SW 1271 (cell line): Measurements from ENCODE around the gene PRKRIP1.
"Not testable (repeated sequence)": the region's sequence is repeated elsewhere in the genome, so short reads cannot be mapped to it uniquely, and the experiment has no call there.

Source experiments
- DNase-seq, 2 experiments: peaks; one replicate each; lab custom pipeline; 2025; lab: John Stamatoyannopoulos, UW

Gene PRKRIP1

DNA sequence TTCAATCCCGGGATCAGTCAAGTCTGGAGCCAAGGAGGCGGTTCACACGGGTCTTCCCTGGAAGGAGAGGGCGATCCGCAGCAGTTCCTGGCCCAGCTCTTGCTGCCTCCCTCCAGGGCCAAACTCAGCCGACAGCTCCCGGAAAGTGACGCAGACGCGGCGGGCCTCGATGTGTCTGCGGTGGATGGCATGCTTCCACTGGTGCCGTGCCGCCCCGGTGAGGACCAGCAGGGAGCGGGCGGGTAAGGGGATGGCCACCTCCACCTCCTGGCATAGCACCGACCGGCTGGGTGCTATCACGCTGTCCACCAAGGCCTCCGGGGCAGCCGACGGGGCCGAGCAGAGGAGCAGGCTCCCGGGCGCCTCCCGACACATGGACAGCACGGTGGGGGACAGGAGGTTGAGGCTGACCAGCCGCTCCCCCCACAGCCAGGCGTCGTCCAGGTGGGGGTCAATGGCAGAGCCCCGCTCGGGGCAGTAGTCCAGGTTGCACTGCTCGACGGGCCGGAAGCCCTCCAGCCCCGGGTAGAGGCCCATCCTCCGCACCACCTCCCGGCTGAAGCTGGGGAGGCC, 61.3 kb downstream of the PRKRIP1 start:
- DNase-seq, result no peak

DNA sequence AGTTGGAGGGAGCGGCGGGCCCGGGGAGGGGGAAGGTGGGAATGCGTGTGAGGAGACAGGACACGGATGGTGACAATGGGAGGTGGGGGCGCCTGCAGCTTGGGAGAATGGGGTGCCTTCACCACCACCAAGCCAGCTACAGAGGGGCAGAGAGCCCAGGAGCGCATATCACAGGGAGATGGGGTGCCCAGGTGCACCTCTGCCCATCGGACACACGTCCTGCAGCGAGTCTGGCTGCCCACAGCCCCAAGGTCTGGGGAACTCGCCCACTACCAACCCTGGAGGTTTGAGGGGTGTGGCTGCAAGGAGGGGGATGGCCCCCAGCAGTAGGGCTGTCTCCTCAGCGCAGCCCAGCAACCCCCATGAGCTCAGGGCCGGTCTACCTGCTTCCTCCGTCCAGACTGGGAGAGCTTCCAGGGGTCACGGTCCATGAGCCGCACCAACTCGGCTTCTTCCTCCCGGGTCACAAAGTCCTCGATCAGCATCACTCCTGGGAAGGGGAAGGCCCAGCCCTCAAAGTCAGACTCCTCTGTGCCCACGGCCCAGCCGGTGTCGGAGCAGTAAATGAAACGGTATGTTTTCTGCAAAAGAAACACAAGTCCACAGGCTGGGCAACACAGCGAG, 63.2 kb downstream of the PRKRIP1 start:
- DNase-seq, result no peak

DNA sequence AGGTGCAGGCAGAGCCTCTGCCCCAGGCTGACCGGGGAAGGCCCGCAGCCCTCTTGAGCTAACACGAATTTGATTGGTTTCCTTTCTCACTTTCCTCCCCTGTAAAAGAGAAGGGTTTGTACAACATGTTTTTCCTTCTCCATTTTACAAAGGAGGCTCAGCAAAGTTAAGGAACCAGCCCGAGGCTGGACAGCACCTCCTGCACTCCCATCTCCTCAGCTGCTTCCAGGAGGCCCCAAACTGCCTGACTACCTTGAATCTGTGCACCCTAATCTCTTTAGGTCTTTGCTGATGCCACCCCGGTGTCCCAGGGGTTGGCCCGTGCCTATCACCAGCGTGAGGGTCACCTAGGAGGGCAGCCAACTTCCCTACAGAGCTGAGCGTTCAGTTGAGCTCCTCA, 64.3 kb downstream of the PRKRIP1 start:
- DNase-seq, result no peak

DNA sequence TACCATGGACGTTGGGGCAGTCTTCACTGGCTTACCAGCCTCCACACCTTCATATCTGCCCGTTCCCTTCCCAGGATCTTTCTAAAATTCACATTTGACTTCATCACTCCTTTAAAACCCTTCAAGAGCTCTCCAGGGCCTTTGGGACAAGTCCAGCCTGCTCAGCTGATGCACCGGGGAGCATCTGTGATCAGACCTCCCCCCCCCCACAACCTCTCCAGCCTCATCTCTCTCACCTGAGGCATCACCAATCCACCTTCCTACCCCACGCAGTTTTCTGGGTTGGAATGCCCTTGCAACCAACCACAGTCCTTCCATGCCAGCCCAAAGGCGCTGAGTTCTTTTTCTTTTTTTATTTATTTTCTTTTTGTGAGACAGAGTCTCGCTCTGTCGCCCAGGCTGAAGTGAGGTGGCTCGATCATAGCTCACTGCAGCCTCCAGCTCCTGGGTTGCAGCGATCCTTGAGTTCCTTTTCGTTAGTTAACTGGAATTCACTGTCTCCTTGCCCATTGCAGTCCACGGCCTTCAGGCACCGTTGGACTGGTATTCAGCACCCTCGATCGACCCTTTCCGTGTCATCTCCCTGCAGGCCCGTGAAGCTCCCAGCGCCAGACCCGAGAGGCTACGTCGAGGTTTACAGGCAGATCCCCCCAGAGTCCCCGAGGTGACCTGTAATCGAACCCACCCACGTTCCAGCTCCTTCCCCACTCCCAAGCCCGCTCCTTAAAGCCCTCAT, 67.8 kb downstream of the PRKRIP1 start:
- no peak for DNase-seq

DNA sequence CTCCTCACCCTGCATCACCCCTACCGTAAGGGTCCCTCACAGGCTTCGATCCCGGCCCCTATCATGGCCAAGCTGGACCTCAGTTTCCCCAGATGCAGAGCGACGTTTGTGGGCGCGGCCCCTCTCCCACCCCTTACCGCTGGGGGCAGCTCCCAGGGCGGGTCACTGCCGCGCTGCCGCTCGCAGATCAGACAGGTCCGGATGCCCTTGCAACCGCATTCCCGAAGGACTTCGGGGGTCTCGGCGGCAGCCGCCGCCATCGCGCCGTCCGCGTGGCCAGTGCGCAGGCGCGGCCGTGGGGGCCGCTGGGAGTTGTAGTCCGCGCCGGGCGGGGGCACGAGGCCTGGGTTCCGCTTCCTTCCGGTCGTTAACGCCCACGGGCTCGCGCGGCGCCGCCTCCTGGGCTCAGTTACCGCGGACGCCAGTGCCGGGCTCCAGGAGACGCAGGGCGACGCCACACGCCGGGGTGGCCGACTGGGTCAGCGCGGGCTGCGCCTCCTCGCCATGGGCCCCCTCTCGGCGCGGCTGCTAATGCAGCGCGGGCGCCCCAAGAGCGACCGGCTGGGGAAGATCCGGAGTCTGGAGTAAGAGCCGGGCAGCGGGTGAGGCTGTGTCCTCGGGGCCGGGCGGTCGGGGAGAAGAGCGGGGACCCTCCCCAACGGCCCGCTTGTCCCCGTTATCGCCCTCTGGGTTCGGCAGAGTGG, 68.6 kb downstream of the PRKRIP1 start, which contains the start of the genes ALKBH4 and LRWD1:
TSS of gene ALKBH4 (minus strand) at position 287 of the 704 bp plus-strand sequence. CDS start at position 260, 27 bp downstream.
TSS of gene LRWD1 (plus strand) at position 408 of the 704 bp plus-strand sequence. CDS start at position 505, 97 bp downstream.
- peak; percentile 63 to 90 for DNase-seq

DNA sequence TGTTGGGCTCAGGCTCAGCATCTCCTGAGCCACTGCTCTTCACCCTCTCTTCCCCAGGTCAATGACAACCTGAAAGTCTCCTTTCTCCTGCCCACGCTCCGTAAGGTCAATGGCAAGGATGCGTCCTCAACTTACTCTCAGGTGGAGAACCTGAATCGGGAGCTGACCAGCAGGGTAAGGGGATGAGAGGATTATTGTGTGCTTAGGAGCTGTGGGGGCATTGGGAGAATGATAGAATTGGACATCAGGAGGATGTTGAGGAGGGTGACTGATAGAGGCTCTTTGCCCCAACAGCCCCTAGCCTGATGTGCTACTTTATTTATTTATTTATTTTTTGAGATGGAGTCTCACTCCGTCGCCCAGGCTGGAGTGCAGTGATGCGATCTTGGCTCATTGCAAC, 69.9 kb downstream of the PRKRIP1 start:
- DNase-seq, result no peak

DNA sequence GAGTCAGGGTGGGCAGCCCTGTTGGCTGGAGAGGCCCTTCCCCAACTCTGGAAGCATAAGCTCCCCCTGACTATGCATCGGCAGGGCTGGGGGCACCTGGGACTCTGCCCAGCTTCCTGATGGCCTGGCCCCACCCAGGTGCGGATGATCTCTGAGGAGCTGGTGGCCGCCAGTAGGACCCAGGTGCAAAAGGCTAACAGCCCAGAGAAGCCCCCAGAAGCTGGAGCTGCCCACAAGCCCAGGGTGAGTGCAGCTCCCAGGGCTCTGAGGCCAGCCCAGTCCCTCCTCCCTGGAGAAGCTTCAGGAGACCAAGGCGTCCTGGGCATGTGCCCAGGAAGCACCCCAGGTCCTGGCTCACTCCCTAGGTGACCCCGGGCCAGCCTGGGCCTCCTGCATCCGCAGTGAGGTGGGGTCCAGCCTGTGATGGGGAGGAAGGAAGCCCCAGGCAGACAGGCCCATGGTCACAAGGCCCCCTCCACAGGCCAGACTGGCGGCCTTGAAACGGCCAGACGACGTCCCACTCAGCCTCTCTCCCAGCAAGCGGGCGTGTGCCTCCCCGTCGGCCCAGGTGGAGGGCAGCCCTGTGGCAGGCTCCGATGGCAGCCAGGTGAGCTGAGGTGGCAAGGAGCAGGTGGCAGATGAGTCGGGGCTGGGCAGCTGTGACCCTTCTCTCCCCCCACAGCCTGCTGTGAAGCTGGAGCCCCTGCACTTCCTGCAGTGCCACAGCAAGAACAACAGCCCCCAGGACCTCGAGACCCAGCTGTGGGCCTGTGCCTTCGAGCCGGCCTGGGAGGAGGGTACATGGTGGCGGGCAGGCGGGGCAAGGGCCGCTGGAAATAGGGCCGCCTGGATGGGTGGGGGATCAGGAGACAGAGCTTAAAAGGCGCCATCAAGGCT, 71.7 kb downstream of the PRKRIP1 start:
- DNase-seq, result no peak

DNA sequence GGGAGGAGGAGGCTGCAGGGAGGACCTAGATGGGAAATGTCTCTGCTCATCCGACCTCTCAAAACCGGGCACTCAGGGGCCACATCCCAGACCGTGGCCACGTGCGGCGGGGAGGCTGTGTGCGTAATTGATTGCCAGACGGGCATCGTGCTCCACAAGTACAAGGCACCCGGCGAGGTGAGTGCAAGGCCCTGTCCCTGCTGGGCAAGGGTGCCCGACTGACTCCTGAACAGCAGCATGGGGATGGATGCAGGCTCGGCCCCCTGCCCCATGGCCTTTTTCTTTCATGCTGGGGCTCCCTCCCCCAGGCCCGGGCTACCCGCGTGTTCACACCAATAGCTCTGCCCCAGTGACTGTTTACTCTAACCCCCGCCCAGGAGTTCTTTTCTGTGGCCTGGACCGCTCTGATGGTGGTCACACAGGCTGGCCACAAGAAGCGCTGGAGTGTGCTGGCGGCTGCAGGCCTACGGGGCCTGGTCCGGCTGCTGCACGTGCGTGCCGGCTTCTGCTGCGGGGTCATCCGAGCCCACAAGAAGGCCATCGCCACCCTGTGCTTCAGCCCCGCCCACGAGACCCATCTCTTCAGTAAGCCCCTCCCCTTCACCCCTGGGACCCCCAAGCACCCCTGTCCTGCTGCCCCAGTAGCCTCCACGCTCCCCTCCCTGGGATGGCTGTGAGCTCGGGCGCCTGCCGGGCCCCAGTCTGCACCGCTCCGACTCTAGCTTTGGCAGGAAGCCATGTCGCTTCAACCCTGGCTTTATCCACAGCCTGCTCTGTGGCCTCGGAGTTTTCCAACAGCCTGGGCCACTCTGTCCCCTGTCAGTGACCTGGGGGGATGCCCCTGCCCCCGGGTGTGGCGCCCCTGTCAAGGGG, 72.6 kb downstream of the PRKRIP1 start:
- DNase-seq, result no peak

DNA sequence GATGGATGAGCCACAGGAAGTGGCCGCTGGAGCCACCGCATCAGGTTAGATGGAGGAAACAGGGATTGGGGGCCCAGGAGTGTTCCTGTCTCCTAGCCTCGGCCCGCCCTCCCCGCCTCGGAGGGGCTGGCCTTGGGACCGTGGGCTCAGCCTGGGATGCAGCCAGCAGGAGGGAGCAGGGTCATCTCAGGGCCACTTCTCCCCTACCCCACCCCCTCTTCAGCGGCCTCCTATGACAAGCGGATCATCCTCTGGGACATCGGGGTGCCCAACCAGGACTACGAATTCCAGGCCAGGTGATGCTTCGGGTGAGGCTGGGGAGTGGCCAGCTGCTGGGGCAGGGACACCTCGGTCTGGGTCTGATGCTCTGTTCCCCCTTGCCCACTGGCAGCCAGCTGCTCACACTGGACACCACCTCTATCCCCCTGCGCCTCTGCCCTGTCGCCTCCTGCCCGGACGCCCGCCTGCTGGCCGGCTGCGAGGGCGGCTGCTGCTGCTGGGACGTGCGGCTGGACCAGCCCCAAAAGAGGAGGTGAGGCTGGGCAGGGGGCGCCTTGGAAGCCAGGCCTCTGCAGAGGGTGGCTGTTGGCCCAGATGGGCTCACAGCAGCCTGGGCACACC, 73.3 kb downstream of the PRKRIP1 start:
- DNase-seq, result no peak

DNA sequence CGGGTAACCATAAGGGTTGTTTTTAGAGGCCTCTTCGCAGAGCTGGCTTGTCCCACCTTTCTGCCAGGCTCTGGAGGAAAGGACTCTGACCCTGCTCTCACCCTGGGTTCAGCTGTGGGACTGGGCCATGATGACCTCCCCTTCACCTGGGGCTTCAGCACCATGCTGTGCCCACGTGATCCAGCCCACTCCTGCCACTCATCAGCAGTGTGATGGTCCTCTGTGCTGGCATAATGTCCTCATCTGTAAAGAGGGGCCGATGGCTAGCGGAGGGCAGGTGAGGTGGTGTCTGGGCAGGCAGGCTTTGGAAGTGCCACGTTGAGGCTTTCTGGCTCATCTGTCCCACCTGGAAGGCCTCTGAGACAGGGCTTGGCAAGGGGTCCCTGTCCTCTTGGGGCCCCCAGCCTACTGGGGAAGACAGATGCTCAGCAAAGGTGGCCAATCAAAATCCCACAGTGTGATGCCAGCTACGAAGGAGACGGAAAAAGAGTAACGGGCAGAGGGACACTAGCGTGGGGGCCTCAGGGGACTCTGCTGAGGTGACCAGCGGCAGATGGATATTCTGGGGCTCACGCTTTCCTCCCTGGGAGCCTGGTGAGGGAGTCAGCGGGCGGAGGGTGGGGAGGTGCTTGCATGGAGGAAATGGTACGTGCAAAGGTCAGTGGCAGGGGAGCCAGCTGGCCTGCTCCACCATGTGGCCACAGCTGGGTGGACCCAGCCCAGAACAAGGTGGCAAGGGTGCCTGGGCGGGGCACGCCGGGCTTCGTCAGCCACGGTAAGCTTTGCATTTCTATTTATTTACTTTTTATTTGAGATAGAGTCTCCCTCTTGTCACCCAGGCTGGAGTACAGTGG, 74.0 kb downstream of the PRKRIP1 start:
- no peak for DNase-seq

DNA sequence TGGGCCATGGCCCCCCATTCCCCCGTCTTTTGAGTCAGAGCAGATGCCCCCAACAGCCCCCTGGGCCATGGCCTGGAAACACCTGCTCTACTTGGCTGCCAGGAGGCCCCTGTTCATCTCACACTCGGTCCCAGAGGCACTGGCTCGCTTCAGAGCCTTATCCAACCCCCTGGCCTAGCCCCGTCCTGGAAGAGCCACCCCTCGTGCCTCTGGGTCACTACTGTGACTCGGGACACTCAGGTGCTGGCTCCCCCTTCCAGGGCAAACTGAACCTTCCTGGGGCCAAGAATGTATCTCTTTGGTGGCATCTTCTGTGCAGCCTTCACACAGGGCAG, 75.6 kb downstream of the PRKRIP1 start:
- DNase-seq, result no peak

DNA sequence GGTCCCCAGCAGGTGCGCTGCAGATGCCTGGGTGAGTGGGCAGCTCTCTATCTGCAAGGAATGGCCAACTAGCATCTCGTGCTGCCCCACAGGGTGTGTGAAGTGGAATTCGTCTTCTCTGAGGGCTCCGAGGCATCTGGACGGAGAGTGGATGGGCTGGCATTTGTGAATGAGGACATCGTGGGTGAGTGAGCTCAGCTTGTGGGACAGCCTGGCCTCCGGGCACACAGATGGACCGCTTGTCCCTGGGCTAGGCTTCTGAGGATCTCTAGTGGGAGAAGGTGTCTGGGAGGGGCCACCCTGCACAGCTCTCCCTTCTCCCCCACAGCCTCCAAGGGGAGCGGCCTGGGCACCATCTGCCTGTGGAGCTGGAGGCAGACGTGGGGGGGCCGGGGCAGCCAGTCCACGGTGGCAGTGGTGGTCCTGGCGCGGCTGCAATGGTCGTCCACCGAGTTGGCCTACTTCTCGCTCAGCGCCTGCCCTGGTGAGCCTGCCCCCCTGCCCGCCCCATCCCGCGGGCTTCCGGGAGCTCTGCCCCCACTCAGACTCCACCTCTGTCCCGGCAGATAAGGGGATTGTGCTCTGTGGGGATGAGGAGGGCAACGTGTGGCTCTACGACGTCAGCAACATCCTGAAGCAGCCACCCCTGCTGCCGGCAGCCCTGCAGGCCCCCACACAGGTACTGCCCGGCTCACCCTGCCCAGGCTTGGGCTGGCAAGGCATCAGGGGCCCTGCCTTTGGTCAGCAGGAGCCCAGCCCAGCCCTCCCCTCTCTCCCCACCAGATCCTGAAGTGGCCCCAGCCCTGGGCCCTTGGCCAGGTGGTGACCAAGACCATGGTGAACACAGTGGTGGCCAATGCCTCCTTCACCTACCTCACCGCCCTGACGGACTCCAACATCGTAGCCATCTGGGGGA, 76.2 kb downstream of the PRKRIP1 start:
- DNase-seq, result no peak

DNA sequence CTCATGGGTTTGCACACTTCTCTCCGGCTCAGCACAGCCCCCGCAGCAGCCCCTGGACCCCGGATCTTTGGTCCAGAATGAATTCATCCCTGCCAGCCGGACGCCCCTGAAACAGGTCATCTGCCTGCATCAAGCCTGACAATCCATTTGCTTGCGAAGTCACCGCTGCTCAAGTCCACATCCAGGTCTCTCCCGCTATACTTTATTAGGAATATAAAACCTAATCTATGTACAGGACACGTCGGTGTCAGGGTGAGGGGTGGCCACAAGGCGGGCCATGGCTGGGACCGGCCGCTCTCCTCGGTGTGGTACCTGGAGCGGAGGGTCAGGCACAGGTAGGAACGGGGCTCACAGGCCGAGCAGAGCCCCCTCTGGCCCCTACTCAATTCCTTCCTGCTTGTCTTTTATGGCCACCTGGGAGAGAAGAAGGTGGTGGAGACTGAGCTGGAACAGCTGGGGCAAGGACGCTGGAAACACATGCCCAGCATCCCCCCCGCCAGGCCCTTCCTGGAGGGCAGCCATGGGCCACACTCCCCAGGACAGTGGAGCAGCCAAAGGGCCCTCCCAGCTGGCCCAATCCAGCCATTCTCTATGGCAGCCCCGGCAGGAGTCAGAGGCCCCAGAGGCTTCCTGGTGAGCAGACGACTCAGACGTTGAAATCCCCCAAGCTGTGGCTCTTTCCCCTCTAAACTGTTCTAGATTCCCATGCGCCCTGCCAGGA, 77.3 kb downstream of the PRKRIP1 start:
- no peak for DNase-seq

DNA sequence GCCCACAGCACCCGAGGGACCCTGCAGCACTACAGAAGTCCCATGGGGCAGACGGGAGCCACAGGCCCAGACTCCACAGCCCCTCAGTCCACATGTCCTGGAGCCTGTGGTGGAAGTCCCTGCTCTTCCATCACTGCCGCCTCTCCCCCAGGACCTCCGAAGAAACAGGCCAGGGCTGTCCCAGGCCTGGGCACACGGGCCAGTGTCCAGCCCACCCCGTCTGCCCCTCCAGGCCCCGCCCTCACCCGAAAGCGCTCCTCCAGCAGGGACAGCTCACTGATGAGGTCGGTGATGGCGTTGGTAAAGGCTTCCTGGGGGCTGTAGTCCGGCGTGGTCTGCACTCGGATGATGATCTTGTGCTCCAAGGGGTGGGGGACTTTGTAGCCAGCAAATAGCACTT, 78.0 kb downstream of the PRKRIP1 start:
- not testable (repeated sequence) for DNase-seq

DNA sequence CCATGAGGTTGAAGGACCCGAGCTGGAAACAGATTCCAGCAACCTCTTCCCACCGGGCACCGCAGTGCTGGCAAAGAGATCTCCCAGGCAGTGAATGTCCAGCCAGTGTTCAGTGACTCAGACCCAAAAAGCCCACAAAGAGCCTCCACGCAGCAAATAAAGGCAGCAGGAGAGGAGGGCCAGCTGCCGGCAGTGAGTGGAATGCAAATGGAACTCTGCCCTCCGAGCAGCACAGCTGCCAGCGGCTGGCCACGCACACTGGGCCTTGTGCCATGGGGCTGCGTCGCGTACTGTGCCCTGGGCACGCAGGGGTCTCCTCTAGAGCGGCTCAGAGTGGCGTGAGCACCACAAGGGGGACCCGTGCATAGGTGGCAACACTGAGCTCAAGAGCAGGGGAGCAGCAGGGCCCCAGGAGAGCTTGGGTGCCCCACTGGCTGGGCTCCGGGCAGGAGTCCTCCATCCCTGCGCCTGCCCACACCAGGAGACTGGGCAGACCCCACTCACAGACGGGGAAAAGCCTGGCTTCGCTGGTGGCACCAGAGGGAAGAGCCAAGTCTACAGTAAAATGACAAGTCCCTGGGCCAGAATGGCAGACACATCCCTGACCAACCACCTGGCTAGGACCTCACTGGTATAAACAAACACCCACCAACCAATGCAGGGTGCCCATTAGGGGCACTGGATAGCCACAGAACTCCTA, 78.7 kb downstream of the PRKRIP1 start:
- DNase-seq, result not testable (repeated sequence)
